ENCODE results near the gene CEP295NL.

GRCh38 chr17:78873519-78874340 is 29.3 kb downstream of the CEP295NL start:
- TF ChIP-seq CTCF (IDR thresholded peaks at IDR 0.05; ENCODE audit: control extremely low read depth in 1 of 3, insufficient read depth in 1 of 3, low read depth in 1 of 3, low read length in 3 of 3): no peak
- no peak for TF ChIP-seq TAF1 (IDR thresholded peaks at IDR 0.05; ENCODE audit: low read depth, low read length)
- TF ChIP-seq MAFK (IDR thresholded peaks at IDR 0.05; ENCODE audit: low read depth, low read length): no peak
- TF ChIP-seq BRCA1 (IDR thresholded peaks at IDR 0.05; ENCODE audit: low read depth, low read length): no peak
- no peak for TF ChIP-seq TAF7 (optimal IDR thresholded peaks at IDR 0.05; ENCODE audit: borderline replicate concordance, low read depth, low read length)

All from H1 (cell line).